ENCODE results near the gene QRICH1.

The QRICH1 gene

GRCh38 chr3:49029563-49029884 lies 64.3 kb downstream of the QRICH1 start:
- DNase-seq, result no peak

- DNase-seq, result peak; percentile 90
Measured at GRCh38 chr3:49028673-49029562, 65.0 kb downstream of the QRICH1 start, which contains the start of gene IMPDH2. Gene IMPDH2 (minus strand): TSS chr3:49029398. CDS start chr3:49029350, 48 bp downstream.

GRCh38 chr3:49028298-49028672 lies 65.6 kb downstream of the QRICH1 start:
- no peak for DNase-seq

- no peak for DNase-seq
Measured at GRCh38 chr3:49027634-49028033, 66.2 kb downstream of the QRICH1 start.

- DNase-seq, result no peak
Measured at GRCh38 chr3:49026536-49026935, 67.3 kb downstream of the QRICH1 start.

- no peak for DNase-seq
Measured at GRCh38 chr3:49025793-49026520, 67.9 kb downstream of the QRICH1 start.

GRCh38 chr3:49025005-49025792 lies 68.7 kb downstream of the QRICH1 start:
- DNase-seq, result no peak

GRCh38 chr3:49024449-49024848 lies 69.4 kb downstream of the QRICH1 start:
- no peak for DNase-seq

GRCh38 chr3:49023775-49024174 lies 70.1 kb downstream of the QRICH1 start:
- no peak for DNase-seq

GRCh38 chr3:49022688-49023171 lies 71.1 kb downstream of the QRICH1 start:
- no peak for DNase-seq

- peak; percentile 88 for DNase-seq
Measured at GRCh38 chr3:49021813-49022687, 71.8 kb downstream of the QRICH1 start, which contains the start of gene NDUFAF3. Gene NDUFAF3 (plus strand): TSS chr3:49022121. CDS start chr3:49022145, 24 bp downstream.

GRCh38 chr3:49021213-49021812 lies 72.6 kb downstream of the QRICH1 start:
- peak; percentile 98 for DNase-seq

GRCh38 chr3:49020330-49021212 lies 73.3 kb downstream of the QRICH1 start:
- no peak for DNase-seq

GRCh38 chr3:49019941-49020329 lies 73.9 kb downstream of the QRICH1 start:
- no peak for DNase-seq

GRCh38 chr3:49018707-49019006 lies 75.2 kb downstream of the QRICH1 start:
- no peak for DNase-seq

GRCh38 chr3:49017971-49018706 lies 75.7 kb downstream of the QRICH1 start, which contains the start of gene DALRD3:
Gene DALRD3 (minus strand): TSS chr3:49018580. CDS start chr3:49018564, 16 bp downstream.
- peak; percentile 41 for DNase-seq

- no peak for DNase-seq
Measured at GRCh38 chr3:49017229-49017970, 76.5 kb downstream of the QRICH1 start.

GRCh38 chr3:49016414-49017228 lies 77.2 kb downstream of the QRICH1 start:
- DNase-seq, result no peak
